Body of pancreas (tissue), 4 donors: ENCODE data around the gene NR2F6. TPM values are rescaled to one million over a fixed set of nuclear protein-coding genes. Genes with fewer than 3 reads are reported as not detected.

ENCODE experiments used
- ATAC-seq: fragments of 150-250 bp; one replicate; pipeline ENCODE4 v1.9.1; 2016
- DNase-seq, 4 donors: peaks; one replicate each; pipeline ENCODE4 v3.0.0-alpha.2; 2019
- H3K27ac ChIP-seq, 4 donors: fragments of 200-600 bp; sonication (generic); 1 replicate in 3 of 4; 2 replicates in 1 of 4; pipeline versions ENCODE4 v1.5.1 to v1.6.1; 2016 to 2019; ENCODE audit warnings: mild to moderate bottlenecking in 1 of 4, mixed read lengths in 1 of 4, moderate library complexity in 1 of 4
- H3K27me3 ChIP-seq, 2 donors: fragments of 200-600 bp; sonication (generic); one replicate each; pipeline ENCODE4 v1.6.0; 2016; ENCODE audit warnings: mild to moderate bottlenecking in 1 of 2
- H3K36me3 ChIP-seq, 2 donors: fragments of 200-600 bp; sonication (generic); replicated peaks in 1 of 2; 2 replicates each; pipeline ENCODE4 v1.5.1; 2016; ENCODE audit warnings: low read depth in 2 of 2; ENCODE audit not compliant: insufficient read depth in 1 of 2
- H3K4me1 ChIP-seq: fragments of 200-600 bp; sonication (generic); one replicate; pipeline ENCODE4 v1.6.0; 2016
- H3K4me3 ChIP-seq, 2 donors: fragments of 200-600 bp; sonication (generic); 1 replicate in 1 of 2; 2 replicates in 1 of 2; pipeline ENCODE4 v1.5.1; 2016 to 2019
- H3K9me3 ChIP-seq, 3 donors: fragments of 200-600 bp; sonication (generic); 1 replicate in 2 of 3; 2 replicates in 1 of 3; pipeline ENCODE4 v1.5.1; 2016
- POLR2A ChIP-seq, 3 donors: fragments of 450-650 bp; IDR thresholded peaks; one replicate each; pipeline ENCODE4 v1.6.1; 2016; ENCODE audit warnings: antibody characterized with exemption in 3 of 3, mild to moderate bottlenecking in 2 of 3
- WGBS, 2 donors: methylation state at CpG; one replicate each; pipeline ENCODE4 v1.1.5; 2017; 5-methylcytosine and 5-hydroxymethylcytosine counted together
- intact Hi-C: fragments of 100-400 bp; cut with DNase I; formaldehyde crosslinking; loops from one replicate; pipeline ENCODE4 v1.15.1; 2023
- total RNA-seq, 2 donors: library from RNA; depleted of rRNA; stranded (reverse); fragments of >200 nt; gene quantifications; one replicate each; pipeline ENCODE4 v1.1.0, GENCODE V29; 2016
- TF ChIP-seq, protein P1 (sequence below), 7 experiments: fragments of 450-650 bp in 4 of 7; fragments of 200-600 bp in 3 of 7; sonication (generic) in 3 of 7; IDR thresholded peaks; one replicate each; pipeline ENCODE4 v1.5.1; 2016 to 2019; ENCODE audit warnings: antibody characterized with exemption in 7 of 7

Gene NR2F6
- total RNA-seq, 2 donors from 2014 or later: 67.6 to 83.3 TPM

DNA sequence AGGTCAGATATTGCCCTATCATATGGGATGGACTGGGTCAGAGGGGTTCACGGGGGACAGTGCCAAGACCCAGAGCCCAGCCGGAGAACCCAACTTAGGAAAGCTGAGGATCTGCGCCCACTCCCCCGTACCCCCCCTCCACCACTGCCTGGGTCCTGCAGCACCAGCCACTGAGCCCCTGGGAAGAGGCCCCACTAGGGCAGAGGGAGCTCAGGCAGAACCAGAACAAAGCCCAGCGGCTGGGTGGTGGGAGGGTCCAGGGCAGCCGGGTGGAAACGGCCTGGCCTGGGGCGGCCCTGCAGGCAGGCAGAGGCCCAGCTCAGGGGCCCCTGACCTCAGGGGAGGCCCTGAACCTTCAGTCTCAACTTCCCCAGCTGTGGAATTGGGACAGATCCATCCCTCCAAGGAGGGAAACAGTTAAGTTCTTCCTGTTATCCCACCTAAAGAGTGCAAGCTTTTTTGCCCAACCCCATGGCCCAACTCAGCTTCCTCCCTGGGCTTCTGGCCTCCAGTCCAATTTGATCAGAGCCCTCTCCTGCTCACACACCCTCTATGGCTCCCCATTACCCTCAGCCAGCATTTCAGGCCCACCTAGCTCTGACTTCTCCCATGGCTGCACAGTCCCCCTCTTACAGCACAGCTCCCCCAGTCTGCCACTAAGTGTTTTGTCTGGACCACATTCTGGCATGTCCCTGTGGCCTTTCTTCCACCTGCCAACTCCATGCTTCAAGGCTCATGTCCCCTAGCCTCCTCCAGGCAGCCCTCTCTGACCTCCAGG is 3.1 kb downstream of the NR2F6 start:
- no peaks in the 10 kb centered on the region for H3K36me3 ChIP-seq
- H3K4me1 ChIP-seq: peaks cover 66% of the 10 kb centered on the region
- no peak overlapping the region for H3K4me3 ChIP-seq
- intact Hi-C loops: no loop called here
- no peaks in the 10 kb centered on the region for H3K27me3 ChIP-seq
- DNase-seq (no peak), ATAC-seq (no peak)
- H3K27ac ChIP-seq: peak overlapping the region; percentile 80 to 97 (median 86)
- TF ChIP-seq, protein P1, sequence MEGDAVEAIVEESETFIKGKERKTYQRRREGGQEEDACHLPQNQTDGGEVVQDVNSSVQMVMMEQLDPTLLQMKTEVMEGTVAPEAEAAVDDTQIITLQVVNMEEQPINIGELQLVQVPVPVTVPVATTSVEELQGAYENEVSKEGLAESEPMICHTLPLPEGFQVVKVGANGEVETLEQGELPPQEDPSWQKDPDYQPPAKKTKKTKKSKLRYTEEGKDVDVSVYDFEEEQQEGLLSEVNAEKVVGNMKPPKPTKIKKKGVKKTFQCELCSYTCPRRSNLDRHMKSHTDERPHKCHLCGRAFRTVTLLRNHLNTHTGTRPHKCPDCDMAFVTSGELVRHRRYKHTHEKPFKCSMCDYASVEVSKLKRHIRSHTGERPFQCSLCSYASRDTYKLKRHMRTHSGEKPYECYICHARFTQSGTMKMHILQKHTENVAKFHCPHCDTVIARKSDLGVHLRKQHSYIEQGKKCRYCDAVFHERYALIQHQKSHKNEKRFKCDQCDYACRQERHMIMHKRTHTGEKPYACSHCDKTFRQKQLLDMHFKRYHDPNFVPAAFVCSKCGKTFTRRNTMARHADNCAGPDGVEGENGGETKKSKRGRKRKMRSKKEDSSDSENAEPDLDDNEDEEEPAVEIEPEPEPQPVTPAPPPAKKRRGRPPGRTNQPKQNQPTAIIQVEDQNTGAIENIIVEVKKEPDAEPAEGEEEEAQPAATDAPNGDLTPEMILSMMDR (IDR thresholded peaks at IDR 0.05): no peak
- no peak for TF ChIP-seq POLR2A (IDR thresholded peaks at IDR 0.05)
- 61 to 70% methylated on average over 2 to 8 of the region's 8 CpGs for WGBS, 2 donors
- no peaks in the 10 kb centered on the region for H3K9me3 ChIP-seq

DNA sequence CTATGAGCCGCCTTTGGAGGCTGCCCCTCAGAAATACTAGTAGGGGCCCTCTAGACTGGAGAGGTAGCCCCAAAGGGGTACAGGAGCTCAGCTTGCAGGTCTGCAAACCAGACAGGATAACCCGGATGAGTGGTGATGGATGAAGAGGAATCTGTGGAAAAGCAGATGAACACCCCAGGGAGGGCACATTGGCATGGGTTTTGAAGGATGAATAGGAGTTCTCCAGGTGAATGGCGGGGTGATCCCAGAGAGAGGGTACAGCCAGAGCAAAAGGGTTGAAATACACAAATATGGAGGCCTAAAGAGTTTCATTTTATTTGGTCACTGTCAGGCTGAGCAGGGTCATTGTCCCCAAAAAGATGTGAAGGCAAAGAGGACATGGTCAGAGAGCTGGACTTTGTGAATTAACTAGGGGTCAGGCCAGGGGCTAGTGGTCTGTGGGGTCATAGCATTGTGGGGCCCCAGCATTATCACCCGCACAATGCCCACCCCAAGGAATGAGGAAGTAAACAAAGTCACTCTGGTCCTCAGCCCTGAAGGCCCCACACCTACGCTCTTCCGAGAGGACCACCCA is 4.8 kb downstream of the NR2F6 start:
- no peak for DNase-seq
- no peak for ATAC-seq
- intact Hi-C loops: no loop called here
- H3K4me1 ChIP-seq: peaks cover 65% of the 10 kb centered on the region
- H3K4me3 ChIP-seq: no peak overlapping the region
- 90% methylated on average over 3 to 6 of the region's 6 CpGs for WGBS, 2 donors
- TF ChIP-seq, protein P1 (IDR thresholded peaks at IDR 0.05): no peak
- TF ChIP-seq POLR2A (IDR thresholded peaks at IDR 0.05): no peak
- H3K27ac ChIP-seq: peak overlapping the region; percentile 4 to 97 (median 78)
- H3K9me3 ChIP-seq: no peaks in the 10 kb centered on the region
- no peaks in the 10 kb centered on the region for H3K36me3 ChIP-seq
- H3K27me3 ChIP-seq: no peaks in the 10 kb centered on the region

DNA sequence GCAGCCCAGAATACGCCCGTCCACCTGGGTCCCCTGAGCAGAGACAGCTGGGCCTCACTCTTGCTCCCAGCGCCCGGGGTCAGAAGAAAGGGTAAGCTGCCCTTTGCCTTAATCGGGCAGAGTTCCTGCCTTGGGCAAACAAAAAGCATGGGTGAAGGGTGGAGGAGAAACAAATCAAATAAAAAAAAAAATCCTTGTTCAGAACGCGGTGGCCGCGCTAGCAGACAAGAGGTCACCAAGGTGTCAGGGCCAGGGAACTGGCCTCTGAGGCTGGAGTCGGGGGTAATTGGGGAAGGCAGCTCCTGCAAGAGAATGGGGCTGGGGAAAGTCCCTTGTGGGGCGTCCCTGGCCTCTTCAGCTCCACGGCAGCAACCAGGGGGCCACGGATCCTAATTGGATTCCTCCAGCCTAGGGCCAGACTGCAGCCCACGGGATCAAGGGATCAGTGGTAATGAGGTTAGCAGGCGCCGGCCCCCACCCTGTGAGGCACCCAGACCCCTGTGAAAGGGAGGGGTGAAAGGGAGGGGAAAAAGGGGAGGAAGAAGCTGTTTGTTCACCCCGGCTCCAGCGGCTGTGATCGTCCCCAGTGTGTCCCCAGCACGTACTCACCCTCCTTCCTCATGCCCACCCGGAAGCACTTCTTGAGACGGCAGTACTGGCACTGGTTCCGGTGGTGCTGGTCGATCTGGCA is 5.5 kb downstream of the NR2F6 start:
- H3K27me3 ChIP-seq: no peaks in the 10 kb centered on the region
- no peaks in the 10 kb centered on the region for H3K36me3 ChIP-seq
- DNase-seq (peak in 1 of 4 donors; percentile 41), ATAC-seq (no peak)
- no peaks in the 10 kb centered on the region for H3K9me3 ChIP-seq
- peaks cover 71% of the 10 kb centered on the region for H3K4me1 ChIP-seq
- no peak for TF ChIP-seq POLR2A (IDR thresholded peaks at IDR 0.05)
- TF ChIP-seq, protein P1 (IDR thresholded peaks at IDR 0.05): no peak
- intact Hi-C loops: no loop called here
- no peak overlapping the region for H3K4me3 ChIP-seq
- WGBS, 2 donors: 41 to 50% methylated on average over 15 to 24 of the region's 24 CpGs
- H3K27ac ChIP-seq: peak overlapping the region; percentile 4 to 71 (median 58)

DNA sequence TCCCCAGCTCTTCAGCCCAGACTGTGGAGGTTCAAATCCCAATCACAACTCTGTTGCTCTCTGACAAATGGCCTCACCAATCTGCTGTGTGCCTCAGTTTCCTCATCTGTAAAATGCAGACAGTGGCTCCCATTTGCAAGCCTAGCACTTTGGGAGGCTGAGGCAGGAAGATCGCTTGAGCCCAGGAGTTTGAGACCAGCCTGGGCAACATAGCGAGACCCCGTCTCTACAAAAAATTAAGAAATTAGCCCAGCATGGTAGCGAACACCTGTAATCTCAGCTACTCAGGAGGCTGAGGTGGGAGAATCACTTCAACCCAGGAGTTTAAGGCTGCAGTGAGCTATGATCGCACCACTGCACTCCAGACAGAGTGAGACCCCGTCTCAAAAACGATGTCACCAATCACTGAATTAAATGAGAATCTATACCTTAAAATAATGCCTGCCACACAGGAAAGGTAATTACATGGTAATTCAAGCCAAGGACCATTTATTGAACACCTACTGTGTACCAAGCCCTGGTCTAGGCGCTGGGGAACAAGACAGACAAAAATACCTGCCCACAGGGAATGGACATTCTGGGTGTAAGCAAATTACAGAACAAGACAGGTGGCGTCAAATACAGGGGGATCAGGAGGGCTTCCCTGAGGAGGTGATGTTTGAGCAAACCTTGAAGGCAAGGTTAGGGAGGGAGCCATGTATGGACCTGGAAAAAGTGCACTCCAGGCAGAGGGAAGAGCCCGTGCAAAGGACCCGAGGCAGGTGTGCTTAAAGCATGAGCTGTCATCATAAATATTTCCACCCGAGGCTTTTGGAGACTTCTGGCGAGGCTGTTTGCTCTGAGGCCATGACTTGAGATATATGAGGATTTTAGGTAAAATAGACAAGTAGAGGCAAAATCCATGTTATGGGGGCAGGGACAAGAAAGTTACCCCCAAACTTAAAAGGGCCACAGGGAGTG is 7.7 kb downstream of the NR2F6 start:
- ATAC-seq (no peak), DNase-seq (no peak)
- TF ChIP-seq POLR2A (IDR thresholded peaks at IDR 0.05): no peak
- TF ChIP-seq, protein P1 (IDR thresholded peaks at IDR 0.05): no peak
- peak overlapping the region in 1 of 4 donors; percentile 30 for H3K27ac ChIP-seq
- H3K9me3 ChIP-seq: no peaks in the 10 kb centered on the region
- peaks cover 73% of the 10 kb centered on the region for H3K4me1 ChIP-seq
- 85 to 91% methylated on average over 9 to 13 of the region's 13 CpGs for WGBS, 2 donors
- H3K4me3 ChIP-seq: no peak overlapping the region
- no peaks in the 10 kb centered on the region for H3K27me3 ChIP-seq
- H3K36me3 ChIP-seq: no peaks in the 10 kb centered on the region
- intact Hi-C loops: no loop called here
